ENCODE measurements around the gene ALS2CL. TPM values are rescaled to one million over a fixed set of nuclear protein-coding genes. Genes with fewer than 3 reads are reported as not detected.

The ALS2CL gene
- total RNA-seq, 6 experiments from 2014 or later = 1.7 to 3.9 (median 2.4) TPM

DNA sequence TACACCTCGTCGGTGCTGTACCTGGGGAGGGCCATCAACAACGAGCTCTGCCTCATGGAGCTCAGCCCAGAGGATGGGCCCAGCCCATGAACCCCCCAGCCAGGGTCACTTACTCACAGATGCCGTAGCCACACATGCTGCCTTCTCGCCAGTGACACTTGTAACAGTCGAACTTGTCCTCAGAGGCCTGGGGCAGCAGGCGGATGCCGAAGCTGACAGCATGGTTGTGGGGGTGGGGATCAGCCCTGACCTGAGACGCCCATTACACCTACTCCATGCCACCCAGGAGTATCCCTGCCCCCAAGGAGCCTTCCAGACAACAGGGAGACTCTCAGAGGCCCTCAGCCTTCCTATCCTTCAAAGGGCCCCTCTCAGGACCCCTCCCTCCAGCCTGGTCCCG lies 12.1 kb downstream of the ALS2CL start:
- Mint-ChIP-seq H3K27me3 (ENCODE audit: insufficient read depth) (peaks cover 21% of the 10 kb centered on the region), H3K4me3 (no peak overlapping the region), H3K27ac (no peak overlapping the region), H3K36me3 (ENCODE audit: low read depth) (no peaks in the 10 kb centered on the region), H3K4me1 (ENCODE audit: low read depth) (no peaks in the 10 kb centered on the region), H3K9me3 (no peaks in the 10 kb centered on the region)
- no peak for DNase-seq
- TF ChIP-seq, protein P1, sequence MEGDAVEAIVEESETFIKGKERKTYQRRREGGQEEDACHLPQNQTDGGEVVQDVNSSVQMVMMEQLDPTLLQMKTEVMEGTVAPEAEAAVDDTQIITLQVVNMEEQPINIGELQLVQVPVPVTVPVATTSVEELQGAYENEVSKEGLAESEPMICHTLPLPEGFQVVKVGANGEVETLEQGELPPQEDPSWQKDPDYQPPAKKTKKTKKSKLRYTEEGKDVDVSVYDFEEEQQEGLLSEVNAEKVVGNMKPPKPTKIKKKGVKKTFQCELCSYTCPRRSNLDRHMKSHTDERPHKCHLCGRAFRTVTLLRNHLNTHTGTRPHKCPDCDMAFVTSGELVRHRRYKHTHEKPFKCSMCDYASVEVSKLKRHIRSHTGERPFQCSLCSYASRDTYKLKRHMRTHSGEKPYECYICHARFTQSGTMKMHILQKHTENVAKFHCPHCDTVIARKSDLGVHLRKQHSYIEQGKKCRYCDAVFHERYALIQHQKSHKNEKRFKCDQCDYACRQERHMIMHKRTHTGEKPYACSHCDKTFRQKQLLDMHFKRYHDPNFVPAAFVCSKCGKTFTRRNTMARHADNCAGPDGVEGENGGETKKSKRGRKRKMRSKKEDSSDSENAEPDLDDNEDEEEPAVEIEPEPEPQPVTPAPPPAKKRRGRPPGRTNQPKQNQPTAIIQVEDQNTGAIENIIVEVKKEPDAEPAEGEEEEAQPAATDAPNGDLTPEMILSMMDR (IDR thresholded peaks at IDR 0.05) = no peak

DNA sequence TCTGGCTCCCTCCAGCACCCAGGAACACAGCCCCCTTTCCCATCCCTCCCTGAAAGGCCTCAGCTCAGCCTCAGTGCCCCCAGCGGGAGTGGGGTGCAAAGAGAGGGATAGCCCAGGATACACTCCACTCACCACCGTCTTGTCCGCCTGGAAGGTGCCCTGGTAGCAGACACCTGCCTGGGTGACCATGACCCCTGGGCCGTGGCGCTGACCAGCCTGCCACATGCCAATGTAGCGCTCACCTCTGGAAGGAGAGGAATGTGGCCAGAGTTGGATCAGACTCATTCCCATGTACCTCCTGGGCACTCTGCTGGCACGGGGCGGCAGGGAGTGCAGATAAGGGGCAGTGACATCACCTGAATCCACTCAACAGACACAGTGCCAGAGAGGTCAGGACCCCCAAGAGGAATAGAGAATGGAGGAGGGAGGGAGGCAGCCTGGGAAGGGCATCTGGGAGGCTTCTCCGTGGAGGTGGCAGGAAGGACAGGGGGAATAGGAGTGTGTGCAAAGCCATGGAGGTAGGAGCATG lies 13.1 kb downstream of the ALS2CL start:
- H3K27me3 Mint-ChIP-seq (ENCODE audit: insufficient read depth) = peaks cover 23% of the 10 kb centered on the region

DNA sequence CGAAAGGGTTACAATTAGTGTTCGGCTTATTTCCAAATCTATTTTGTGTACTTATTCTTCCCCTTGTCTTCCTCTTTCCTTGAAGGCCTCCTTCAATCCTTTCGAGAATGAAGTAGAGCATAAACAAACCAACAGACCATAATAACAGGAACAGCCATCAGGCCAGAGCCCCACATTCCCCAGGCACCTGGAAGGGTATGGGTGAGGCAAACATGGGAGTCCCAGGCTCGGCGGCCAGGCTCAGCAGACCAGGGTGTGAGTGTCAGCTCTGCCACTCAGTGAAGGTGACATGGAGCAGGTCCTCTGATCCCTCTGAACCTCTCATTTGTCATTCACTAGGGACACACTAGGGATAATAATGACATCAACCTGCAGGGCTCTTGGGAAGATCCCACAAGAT lies 13.8 kb downstream of the ALS2CL start:
- Mint-ChIP-seq H3K27me3 (ENCODE audit: insufficient read depth) (peaks cover 24% of the 10 kb centered on the region), H3K4me1 (ENCODE audit: low read depth) (no peaks in the 10 kb centered on the region), H3K9me3 (no peaks in the 10 kb centered on the region), H3K4me3 (no peak overlapping the region), H3K27ac (no peak overlapping the region), H3K36me3 (ENCODE audit: low read depth) (no peaks in the 10 kb centered on the region)
- no peak for DNase-seq
- TF ChIP-seq, protein P1 (IDR thresholded peaks at IDR 0.05) = no peak

More for the DNA sequence above, 13.1 kb downstream of the ALS2CL start:
- H3K4me3 Mint-ChIP-seq = no peak overlapping the region
- H3K9me3 Mint-ChIP-seq = no peaks in the 10 kb centered on the region
- H3K27ac Mint-ChIP-seq = no peak overlapping the region
- TF ChIP-seq, protein P1 (IDR thresholded peaks at IDR 0.05) = no peak
- no peak for DNase-seq
- no peaks in the 10 kb centered on the region for H3K36me3 Mint-ChIP-seq (ENCODE audit: low read depth)
- no peaks in the 10 kb centered on the region for H3K4me1 Mint-ChIP-seq (ENCODE audit: low read depth)

DNA sequence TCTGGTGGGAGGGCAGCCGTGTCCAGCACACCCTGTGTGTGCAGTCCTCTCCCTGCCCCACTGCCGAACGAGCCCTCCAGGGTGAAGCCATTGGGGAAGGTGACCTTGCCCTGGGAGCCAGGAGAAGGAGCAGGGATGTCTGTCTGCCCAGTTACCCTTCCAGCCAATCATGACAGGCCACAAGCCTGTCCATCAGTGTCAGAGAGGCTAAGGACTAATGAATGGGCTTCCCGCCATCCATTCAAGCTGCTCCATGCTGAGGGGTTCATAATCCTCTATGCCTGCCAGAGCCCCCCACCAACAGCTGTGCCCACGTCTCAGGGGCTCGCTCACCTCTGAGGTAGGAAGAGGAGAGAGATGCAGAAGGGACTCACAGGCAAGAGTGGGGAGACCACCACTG lies 15.2 kb downstream of the ALS2CL start:
- DNase-seq = no peak
- Mint-ChIP-seq H3K27me3 (ENCODE audit: insufficient read depth) (peaks cover 24% of the 10 kb centered on the region), H3K36me3 (ENCODE audit: low read depth) (no peaks in the 10 kb centered on the region), H3K4me3 (no peak overlapping the region), H3K4me1 (ENCODE audit: low read depth) (no peaks in the 10 kb centered on the region), H3K27ac (no peak overlapping the region), H3K9me3 (no peaks in the 10 kb centered on the region)
- TF ChIP-seq, protein P1 (IDR thresholded peaks at IDR 0.05) = no peak

DNA sequence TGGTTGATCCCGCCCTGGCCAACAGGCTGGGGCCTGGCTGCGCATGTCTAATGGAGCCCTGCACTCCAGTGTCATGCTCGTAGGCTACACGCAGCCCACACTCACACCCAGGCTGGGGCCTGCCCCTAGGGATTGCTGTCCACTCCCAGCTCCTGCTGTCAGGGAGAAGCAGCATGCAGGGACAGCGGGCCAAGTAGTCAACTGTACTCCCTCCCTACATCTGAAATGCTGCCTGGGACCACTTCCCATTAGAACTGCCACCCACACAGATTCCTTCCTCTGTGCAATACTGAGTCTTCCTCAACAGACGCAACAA lies 16.1 kb downstream of the ALS2CL start:
- TF ChIP-seq, protein P1 (IDR thresholded peaks at IDR 0.05) = no peak
- no peaks in the 10 kb centered on the region for H3K36me3 Mint-ChIP-seq (ENCODE audit: low read depth)
- no peaks in the 10 kb centered on the region for H3K9me3 Mint-ChIP-seq
- H3K27me3 Mint-ChIP-seq (ENCODE audit: insufficient read depth) = peaks cover 26% of the 10 kb centered on the region
- no peaks in the 10 kb centered on the region for H3K4me1 Mint-ChIP-seq (ENCODE audit: low read depth)
- H3K27ac Mint-ChIP-seq = no peak overlapping the region
- DNase-seq = no peak
- H3K4me3 Mint-ChIP-seq = no peak overlapping the region

Data from HFFc6 (cell line).